ENCODE data around the gene TAGLN.

GRCh38 chr11:117229411-117229810 is 30.2 kb downstream of the TAGLN start:
- no peak for TF ChIP-seq CTCF (IDR thresholded peaks at IDR 0.05)
- no peak for TF ChIP-seq POLR2AphosphoS5 (IDR thresholded peaks at IDR 0.05)
- no peak for TF ChIP-seq POLR2A (IDR thresholded peaks at IDR 0.05)

Data from suprapubic skin (tissue), 4 donors.